ENCODE data around the gene TRMT5.

Gene TRMT5, protein sequence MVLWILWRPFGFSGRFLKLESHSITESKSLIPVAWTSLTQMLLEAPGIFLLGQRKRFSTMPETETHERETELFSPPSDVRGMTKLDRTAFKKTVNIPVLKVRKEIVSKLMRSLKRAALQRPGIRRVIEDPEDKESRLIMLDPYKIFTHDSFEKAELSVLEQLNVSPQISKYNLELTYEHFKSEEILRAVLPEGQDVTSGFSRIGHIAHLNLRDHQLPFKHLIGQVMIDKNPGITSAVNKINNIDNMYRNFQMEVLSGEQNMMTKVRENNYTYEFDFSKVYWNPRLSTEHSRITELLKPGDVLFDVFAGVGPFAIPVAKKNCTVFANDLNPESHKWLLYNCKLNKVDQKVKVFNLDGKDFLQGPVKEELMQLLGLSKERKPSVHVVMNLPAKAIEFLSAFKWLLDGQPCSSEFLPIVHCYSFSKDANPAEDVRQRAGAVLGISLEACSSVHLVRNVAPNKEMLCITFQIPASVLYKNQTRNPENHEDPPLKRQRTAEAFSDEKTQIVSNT

DNA sequence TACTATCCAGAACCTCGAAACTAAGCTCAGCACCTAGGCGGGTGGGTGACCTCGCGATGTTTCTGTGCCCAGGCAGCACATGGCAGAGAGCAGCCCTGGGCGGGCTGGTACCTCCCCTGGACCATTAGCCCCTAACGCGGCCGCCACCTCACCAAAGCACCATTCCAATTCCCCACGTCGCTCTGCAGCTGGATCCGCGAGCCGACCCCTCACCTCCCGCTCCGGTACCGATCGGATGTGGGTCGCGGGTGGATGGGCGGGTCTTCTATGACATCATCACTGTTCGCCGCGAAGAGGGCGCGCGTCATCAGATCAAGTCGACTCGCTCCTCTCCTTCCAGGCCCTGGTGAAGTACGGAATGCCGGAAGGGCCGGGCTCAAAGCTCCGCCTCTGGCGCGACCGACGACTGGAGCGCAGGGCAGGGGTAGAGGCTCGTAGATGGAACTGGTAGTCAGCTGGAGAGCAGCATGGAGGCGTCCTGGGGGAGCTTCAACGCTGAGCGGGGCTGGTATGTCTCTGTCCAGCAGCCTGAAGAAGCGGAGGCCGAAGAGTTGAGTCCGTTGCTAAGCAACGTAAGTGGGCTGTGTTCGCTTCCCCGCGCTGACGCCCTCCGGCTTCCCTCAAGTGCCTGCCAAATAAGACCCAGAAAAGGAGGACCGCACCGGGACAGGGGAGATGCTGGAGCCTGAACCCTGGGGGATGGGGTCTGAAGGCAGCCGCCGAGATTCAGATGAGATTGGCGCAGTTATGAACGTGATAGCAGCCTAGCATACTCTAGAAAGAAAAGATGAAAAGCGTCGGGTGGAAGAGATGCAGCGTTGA lies at the start of gene TRMT5, which contains the start of gene SLC38A6:
TSS of gene TRMT5 (minus strand) at position 269 of the 822 bp plus-strand sequence. CDS start at position 163, 106 bp downstream.
TSS of gene SLC38A6 (plus strand) at position 435 of the 822 bp plus-strand sequence. CDS start at position 468, 33 bp downstream.
- peak; percentile 97 for DNase-seq (ENCODE audit: low read depth)
- no peak for TF ChIP-seq CTCF (conservative IDR thresholded peaks at IDR 0.05; ENCODE audit: low read depth, low read length)
- H3K4me3 ChIP-seq (ENCODE audit: low read depth, low read length): peak within 1 kb of the TSS; percentile 86

DNA sequence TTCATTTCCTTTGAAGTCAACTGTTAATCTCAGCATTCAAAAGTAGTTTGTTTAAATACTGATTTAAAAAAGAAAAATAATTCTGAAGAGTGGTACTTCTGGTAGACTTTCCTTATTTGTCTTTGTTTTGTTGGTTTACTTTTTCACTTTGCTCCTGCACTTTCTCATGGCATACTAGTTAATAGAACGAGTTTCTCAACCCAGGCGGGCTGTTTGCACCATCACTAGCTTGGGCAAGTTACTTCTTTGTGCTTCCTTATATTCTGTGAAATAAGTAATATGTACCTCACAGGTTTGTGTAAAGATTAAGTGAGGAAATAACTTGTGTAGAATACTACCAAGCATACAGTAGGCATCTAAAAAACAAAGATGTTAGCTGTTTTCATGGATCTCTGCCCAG lies 45.6 kb upstream of the TRMT5 start:
- no peak for DNase-seq (ENCODE audit: low read depth)
- TF ChIP-seq CTCF (conservative IDR thresholded peaks at IDR 0.05; ENCODE audit: low read depth, low read length): no peak
- no peak overlapping the region for H3K4me3 ChIP-seq (ENCODE audit: low read depth, low read length)

- DNase-seq (ENCODE audit: low read depth): peak; percentile 89
- peak overlapping the region; percentile 5 for H3K4me3 ChIP-seq (ENCODE audit: low read depth, low read length)
- peak; percentile 90 for TF ChIP-seq CTCF (conservative IDR thresholded peaks at IDR 0.05; ENCODE audit: low read depth, low read length)
Observed at GRCh38 chr14:61025251-61026223, 44.7 kb upstream of the TRMT5 start.

GRCh38 chr14:61019537-61019936 lies 38.7 kb upstream of the TRMT5 start:
- TF ChIP-seq CTCF (conservative IDR thresholded peaks at IDR 0.05; ENCODE audit: low read depth, low read length): no peak
- H3K4me3 ChIP-seq (ENCODE audit: low read depth, low read length): no peak overlapping the region
- no peak for DNase-seq (ENCODE audit: low read depth)

GRCh38 chr14:61003571-61003970 lies 22.7 kb upstream of the TRMT5 start:
- TF ChIP-seq CTCF (conservative IDR thresholded peaks at IDR 0.05; ENCODE audit: low read depth, low read length): no peak
- H3K4me3 ChIP-seq (ENCODE audit: low read depth, low read length): no peak overlapping the region
- DNase-seq (ENCODE audit: low read depth): peak; percentile 65

GRCh38 chr14:60999536-60999935 lies 18.7 kb upstream of the TRMT5 start:
- no peak for DNase-seq (ENCODE audit: low read depth)
- TF ChIP-seq CTCF (conservative IDR thresholded peaks at IDR 0.05; ENCODE audit: low read depth, low read length): no peak
- no peak overlapping the region for H3K4me3 ChIP-seq (ENCODE audit: low read depth, low read length)

Measured in choroid plexus epithelial cell (primary cell).